Activated T-cell treated with anti-CD3 and anti-CD28 coated beads for 24 hours (primary cell): ENCODE measurements around the gene ERICH2.

ENCODE experiments used
- DNase-seq: peaks from one replicate; pipeline ENCODE4 v3.0.0-alpha.2; 2020; ENCODE audit warnings: low read depth

The ERICH2 gene

DNA sequence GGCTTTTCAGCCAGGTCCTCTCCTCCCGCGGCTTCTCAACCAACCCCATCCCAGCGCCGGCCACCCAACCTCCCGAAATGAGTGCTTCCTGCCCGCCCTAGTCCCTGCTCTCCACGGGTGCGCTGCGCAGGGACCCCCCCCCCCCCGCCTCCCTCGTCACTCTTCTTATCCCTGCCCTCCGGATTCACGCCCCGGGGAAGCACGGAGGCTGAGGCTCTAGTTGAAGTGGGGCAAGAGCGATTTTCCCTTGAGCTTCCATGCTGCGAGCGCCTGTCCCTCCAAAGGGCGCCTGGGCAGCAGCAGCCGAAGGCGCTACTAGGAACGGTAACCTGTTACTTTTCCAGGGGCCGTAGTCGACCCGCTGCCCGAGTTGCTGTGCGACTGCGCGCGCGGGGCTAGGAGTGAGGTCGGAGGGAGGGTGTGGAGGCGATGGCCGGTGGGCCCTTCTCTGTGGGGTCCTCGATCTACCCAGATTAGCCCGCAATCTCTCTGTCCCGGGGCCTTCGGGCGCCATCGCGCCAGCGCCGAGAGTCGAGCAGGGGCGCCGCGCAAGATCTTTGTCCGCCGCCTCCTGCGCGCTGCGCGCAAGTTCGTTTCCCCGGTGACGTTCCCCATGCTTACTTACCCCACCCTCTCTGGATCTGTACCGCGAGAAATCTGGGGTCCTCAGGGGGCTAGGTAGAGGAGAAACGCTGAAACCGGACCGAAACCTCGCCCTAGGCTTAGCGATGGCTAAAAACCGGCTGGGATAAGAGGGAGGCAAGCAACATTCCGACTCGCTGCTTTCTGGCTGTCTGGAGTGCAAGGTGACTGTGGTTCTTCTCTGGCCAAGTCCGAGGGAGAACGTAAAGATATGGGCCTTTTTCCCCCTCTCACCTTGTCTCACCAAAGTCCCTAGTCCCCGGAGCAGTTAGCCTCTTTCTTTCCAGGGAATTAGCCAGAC lies 47.2 kb downstream of the ERICH2 start:
- DNase-seq = no peak

DNA sequence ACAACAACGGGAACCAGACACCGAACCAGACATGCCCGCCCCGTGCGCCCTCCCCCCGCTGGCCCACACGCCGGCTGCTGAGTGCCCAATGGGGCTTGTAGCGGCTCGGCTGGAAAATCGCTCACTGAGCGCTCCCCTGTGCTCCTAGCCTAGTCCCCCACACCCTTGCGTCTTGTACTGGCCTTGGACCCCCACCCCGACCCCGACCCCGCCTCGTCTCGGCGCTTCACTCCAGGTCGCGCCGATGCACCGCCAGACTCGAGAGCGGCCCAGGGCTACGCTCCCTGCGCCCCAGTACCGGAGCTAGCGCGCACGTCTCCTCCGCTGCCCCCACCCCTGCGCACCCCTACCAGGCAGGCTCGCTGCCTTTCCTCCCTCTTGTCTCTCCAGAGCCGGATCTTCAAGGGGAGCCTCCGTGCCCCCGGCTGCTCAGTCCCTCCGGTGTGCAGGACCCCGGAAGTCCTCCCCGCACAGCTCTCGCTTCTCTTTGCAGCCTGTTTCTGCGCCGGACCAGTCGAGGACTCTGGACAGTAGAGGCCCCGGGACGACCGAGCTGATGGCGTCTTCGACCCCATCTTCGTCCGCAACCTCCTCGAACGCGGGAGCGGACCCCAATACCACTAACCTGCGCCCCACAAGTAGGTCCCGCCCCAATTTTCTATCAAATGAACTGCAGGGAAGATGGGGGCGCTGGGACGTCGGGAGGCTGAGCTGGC lies 48.0 kb downstream of the ERICH2 start:
- DNase-seq = no peak

- no peak for DNase-seq
Observed at GRCh38 chr2:170818752-170819470, 48.7 kb downstream of the ERICH2 start.

DNA sequence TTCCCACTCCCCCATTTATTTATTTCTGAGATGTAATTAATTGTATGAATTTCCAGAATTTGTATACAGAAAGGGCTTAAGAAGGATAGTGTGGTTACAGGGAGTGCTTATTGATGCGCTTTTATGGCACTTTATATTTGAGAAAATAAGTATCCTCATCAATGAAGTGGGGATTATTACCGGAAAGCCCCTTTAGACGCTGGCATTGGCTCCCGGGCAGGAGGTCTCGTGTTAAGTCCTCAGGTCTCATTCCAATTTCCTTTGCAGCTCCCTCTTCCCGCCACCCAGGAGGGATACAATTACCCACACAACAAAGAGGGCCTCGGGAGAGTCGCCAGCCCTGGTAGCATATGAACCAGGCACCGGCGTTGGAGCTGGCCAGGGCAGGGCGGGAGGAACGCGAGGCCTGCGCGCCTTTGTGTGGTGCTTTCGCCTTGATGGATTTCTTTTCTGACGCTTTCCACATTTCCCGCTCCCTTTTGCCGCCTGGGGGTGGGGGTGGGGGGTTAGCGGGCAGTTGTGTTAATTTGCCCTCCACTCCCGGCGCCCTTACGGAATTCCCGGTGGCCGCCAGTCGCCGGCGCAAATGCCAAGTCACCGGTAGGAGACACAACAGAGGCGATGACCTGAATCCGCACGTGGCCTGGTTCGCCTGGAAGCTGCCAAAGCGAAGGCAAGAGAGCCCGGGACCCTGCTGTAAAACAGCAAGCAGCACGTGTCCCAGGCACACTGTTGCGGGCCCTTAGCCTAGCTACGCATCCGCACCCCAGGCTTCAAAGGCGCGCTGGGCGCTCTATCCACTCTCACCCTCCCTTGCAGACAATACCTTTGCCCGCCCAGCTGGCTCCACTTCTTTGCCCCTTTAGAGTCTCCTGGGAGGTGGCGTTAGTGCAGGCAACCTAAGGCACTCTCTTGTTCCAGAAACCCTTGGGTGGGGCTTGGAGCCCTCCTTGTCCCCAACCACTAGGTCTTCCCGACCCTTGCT lies 49.8 kb downstream of the ERICH2 start:
- no peak for DNase-seq

DNA sequence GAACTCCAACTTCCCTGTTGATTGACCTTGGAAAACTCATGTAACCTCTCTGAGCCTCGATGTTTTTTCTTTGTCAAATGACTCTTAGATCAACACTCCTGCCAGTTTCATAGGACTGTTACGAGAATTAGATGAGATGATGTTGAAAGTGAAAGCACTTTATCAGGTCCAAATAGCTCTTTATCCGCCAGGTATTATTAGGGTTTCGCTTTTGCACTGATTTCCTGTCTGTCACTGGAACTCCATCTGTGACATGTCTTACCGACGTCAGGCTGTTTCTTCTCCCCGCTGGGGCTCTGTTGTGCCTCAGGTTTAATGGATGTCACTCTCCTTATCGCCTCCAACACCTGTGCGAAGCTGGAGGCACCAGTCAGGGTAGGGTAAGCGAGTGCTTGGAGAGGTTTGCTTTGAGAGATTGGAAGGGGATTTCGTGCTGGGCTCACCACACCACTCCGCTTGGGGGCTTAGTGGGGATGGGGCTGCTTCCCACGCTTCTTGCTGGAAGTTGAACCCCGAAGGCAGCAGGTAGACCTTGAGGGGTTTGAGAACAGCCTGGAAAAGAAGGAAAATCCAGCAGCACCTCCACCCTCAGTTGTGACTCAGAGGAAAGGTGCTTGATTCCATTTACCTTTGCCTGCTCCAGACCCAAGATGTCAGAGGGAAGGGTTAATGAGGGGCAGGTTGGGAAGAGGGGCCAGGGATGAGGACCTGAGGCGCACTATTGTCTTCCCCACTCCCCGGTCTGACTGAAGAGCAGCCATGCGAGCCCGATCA lies 50.8 kb downstream of the ERICH2 start:
- DNase-seq = no peak

DNA sequence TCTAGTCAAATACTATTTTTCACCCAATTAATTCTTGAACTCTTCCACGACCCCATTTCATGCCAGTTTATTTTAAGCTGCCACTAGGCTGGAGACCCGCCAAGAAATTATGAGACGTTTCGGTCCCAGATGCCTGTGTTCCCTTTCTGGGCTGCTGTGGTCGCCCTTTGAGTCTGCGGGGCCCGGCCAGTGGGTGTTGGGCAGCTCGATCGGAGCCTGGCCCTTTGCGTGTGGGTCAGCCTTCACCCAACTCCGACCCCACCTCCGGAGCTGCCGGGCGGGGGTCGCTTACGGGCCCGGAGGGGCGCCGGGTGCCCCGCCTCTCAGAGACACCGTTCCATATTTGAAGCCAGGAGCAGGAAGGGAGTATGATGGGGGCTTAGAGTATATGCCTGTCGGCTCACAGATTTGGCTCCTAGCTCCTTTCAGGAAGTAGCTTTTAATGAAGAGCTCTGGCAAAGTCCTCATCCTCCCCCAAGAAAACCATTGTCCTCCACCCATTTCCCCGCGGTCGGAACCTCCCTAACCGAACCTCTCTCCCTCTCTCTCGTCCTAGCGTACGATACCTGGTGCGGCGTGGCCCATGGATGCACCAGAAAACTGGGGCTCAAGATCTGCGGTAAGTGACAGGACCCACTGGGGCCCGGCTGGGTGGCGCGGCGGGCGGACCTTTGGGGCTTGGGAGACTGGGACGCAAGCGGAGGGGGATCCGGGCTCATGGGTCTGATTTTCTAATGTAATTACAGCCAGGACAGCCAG lies 51.5 kb downstream of the ERICH2 start:
- no peak for DNase-seq

- DNase-seq = no peak
Observed at GRCh38 chr2:170822290-170823087, 52.3 kb downstream of the ERICH2 start.

DNA sequence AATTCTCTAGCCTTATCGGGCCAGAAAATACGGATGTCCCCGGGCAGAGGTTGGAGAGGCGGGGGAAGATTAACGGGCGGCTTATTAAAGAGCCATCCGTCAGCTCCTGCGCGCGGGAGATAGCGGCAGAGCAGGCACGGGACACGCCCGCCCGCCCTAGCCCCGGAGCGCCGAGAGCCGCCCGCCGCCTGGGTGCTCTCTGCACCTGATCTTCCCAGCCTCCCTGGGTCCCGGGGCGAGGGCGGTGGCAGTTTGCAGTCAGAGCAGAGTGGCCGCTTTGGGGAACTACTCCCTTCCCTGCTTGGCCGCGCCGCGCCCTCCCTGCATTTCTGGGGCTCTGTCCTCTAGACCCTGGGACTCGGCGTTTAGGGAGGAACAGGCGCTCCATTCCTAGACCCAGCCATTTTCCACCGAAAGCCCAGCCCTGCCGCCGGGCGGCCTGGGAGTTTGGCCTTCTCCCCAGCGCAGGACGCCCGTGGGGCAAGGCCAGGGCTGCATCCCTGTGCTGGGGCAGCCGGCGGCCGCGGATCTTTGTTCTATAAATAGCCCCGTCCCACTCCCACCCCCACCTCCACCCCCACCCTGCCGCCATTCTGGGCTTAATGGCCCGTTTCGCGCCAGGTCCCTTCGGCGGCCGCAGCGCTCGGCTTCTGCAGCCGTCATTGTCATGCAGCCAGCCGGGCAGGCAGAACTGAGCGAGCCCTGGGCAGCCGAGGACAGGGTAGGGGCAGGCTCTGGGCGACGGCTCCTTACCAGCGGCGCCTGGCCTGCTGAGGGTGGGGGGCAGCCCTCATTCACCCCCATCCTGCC lies 53.1 kb downstream of the ERICH2 start:
- no peak for DNase-seq

GRCh38 chr2:170823898-170824215 lies 53.7 kb downstream of the ERICH2 start:
- no peak for DNase-seq

DNA sequence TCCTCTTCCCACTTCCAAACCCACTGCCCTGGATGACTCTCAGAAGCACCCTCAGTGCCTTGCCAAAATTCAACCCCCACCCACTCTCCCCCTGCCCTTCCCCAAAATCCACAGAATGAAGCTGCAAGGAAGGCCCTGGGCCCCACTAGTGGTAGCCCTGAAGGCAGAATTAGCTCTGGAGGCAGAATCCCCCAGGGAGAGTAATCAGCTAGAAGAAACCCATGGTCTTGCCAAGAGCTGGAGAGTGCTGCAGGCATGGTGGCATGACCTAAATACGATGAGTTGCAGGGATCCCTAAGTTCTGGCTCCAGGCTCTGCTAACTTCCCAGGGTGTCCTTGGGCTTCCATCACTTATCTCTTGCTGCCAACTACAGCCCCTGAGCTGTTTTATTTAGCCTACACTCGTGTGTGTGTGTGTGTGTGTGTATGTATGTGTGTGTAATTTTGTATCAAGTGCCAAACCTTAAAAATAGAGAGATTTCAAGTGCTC lies 54.4 kb downstream of the ERICH2 start:
- no peak for DNase-seq

- no peak for DNase-seq
Observed at GRCh38 chr2:170827841-170828532, 57.8 kb downstream of the ERICH2 start.

GRCh38 chr2:170828533-170828916 lies 58.3 kb downstream of the ERICH2 start:
- no peak for DNase-seq

DNA sequence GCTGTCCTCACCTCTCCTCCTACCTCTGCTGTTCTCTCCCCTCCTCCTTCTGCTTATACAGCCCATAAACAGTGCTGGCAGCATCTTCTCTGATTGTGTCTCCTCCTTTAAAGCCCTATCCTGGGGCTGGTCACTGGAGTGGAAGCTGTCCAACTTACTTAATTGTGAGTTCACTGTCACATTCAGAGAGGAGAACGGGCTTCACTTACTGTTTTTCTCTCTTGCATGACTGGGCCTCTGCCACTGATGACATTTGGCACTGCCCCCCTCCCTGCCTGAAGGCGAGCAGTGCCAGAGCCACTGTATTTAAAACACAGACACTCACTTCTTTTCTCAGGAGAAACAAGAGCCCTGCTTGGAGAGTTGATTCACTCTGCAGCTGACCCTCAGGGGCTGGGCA lies 58.9 kb downstream of the ERICH2 start:
- DNase-seq = no peak

- DNase-seq = no peak
Observed at GRCh38 chr2:170830166-170830565, 60.0 kb downstream of the ERICH2 start.

DNA sequence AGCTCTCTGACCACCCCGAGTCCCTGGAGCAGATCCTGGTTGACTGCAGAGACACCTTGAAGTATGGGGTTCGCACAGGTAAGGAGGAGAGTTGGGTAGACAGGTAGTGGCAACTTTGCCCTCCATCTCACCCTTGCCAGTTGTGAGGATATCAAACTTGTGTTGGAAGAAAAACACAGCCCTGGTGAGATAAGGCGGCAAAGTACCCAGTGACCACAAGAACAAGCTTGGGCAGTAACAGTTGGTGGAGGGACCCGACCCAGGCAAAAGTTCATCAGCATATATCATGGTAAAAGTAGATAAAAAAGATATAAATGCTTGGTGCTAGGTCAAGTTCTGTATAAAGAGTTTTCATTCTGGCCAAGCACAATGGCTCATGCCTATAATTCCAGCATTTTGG lies 60.9 kb downstream of the ERICH2 start:
- no peak for DNase-seq

DNA sequence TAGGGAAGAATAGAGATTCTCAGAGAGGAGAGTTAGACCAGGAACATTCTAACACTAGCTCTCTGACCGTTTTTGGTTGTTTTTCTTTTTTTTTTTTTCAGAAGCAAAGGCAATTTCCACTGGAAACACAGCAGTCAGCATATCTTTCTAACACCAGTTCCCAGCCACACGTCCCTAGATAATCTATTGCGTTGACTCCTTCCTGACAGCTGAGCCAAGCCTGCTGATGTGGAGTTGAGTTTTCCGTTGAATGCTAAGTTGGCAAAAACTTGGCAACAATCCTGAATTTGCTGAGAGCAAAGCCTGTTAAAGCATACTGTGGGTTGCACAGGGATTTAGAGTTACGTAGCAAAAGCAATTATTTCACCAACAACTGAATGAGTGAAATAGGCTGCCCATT lies 65.8 kb downstream of the ERICH2 start:
- DNase-seq = no peak

DNA sequence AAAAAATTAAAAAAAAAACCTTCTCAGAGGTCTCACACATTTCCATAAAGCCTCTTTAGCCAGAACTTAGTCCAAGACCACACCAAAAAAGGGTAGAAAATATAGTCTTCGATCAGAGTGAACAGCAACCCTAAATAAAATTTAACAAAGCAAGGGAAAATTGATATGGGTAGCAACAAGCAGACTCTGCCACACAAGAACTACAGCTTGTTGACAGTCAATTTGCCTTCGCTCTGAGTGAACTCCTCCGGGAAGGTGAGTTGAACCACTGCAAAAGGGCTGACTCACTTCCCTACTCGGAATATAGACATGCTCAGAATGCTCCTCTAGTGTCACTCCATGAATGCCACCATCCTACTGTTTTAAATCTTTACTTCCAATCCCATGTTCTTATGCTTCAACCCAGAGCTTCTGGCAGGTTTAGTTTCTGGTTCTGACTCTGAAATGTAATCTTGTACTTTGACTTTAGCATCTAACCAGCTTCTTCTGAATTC lies 70.6 kb downstream of the ERICH2 start:
- no peak for DNase-seq
